ENCODE results near the gene MMP24OS.

The MMP24OS gene

DNA sequence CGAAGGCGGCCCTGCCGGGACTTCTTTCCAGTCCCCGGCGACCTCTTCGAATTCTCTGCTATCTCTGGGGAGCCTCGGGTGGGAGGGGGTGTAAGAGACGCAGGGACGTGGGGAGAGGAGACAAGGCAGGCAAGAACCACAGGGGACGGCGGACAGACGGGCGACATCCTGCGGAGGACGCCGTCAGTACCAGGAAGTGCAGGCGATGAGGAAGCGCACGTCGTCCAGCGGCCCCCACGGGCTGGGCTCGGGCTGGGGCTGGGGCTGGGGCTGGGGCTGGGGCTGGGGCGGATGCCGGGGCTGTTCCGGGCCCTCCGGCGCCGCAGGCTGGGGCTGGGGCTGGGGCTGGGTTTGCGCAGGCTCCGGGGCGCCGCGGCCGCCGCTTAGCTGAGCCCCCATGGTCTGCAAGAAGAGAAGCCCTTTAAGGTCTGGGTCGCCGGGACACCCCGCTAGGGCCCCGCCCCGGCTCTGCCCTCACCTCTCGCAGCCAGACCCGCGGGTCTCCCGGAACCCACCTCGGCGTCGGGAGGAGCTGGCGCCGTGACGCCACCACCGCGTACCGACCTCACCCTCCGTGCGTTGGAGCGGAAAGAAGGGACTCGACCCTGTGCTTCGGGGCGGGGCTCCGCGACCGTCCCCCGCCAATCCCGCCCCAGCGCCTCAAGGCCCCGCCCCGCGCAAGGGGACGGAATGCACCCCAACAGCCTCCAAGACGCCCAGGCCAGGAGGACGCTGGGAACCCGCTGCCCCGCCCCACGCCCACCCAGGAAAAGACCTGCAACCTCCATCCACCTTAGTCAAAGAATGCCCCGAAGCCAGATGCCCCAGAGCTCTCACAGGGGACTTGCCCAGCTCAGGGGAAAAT, at the start of gene MMP24OS:
TSS of gene MMP24OS (minus strand) at position 592 of the 865 bp plus-strand sequence. CDS start at position 399, 193 bp downstream.
- DNase-seq (ENCODE audit: low read depth): peak; percentile 32
- TF ChIP-seq, protein P1, sequence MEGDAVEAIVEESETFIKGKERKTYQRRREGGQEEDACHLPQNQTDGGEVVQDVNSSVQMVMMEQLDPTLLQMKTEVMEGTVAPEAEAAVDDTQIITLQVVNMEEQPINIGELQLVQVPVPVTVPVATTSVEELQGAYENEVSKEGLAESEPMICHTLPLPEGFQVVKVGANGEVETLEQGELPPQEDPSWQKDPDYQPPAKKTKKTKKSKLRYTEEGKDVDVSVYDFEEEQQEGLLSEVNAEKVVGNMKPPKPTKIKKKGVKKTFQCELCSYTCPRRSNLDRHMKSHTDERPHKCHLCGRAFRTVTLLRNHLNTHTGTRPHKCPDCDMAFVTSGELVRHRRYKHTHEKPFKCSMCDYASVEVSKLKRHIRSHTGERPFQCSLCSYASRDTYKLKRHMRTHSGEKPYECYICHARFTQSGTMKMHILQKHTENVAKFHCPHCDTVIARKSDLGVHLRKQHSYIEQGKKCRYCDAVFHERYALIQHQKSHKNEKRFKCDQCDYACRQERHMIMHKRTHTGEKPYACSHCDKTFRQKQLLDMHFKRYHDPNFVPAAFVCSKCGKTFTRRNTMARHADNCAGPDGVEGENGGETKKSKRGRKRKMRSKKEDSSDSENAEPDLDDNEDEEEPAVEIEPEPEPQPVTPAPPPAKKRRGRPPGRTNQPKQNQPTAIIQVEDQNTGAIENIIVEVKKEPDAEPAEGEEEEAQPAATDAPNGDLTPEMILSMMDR (IDR thresholded peaks at IDR 0.05; ENCODE audit: control insufficient read depth, insufficient read depth, low read depth, low read length, missing control alignments): peak; percentile 34
- H3K4me3 ChIP-seq (ENCODE audit: control insufficient read depth, low read depth, low read length): peak within 1 kb of the TSS; percentile 74

DNA sequence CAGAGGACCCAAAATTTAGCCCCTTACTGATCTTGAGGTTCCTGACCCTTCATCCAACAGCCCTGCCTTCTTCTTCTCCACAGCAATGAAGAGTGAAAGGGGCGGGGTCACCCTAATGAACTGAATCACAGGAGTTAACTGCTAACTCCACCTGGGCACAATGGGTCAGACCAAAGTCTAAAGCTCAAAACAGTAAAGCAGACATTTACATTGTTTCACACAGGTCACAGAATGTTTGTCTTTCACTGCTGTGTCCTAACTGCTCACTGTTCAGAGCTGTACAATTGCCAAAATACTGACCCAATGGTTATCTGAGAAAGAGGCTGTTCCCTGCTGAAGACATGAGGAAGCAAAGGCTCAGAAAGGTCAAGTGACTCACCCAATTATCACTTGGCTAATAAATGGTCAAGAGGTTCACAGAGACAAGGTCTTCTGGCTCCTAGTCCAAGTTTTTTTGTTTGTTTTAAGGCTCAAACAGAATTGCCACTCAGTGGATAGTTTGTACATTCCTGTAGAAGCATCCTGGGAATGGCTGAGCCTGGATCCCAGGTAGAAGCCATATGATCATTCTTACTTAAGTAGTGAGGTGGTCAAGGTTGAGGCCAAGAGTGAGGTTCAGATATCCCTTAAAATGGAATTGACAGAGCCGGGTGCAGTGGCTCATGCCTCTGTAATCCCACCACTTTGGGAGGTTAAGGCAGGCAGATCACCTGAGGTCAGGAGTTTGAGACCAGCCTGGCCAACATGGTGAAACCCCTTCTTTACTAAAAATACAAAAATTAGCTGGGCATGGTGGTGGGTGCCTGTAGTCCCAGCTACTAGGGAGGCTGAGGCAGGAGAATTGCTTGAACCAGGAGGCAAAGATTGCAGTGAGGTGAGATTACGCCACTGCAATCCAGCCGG, 49.4 kb upstream of the MMP24OS start:
- no peak overlapping the region for H3K4me3 ChIP-seq (ENCODE audit: control insufficient read depth, low read depth, low read length)
- DNase-seq (ENCODE audit: low read depth): no peak
- TF ChIP-seq, protein P1 (IDR thresholded peaks at IDR 0.05; ENCODE audit: control insufficient read depth, insufficient read depth, low read depth, low read length, missing control alignments): no peak

DNA sequence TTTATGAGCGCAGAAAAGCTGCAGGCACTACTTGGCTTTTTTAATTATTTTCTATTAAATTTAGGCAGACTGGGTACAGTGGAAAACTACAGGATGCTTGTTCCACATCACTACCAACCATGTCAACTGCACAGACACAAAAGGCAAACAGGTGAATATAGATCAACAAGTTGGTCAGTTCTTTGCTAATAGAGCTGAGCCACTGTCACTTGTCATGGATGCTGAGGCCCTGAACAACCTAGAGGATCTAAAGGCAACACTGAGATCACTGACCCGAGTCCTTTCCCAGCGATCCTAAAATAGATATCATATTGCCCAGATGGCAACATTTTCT, 48.8 kb upstream of the MMP24OS start:
- no peak for DNase-seq (ENCODE audit: low read depth)
- H3K4me3 ChIP-seq (ENCODE audit: control insufficient read depth, low read depth, low read length): no peak overlapping the region
- TF ChIP-seq, protein P1 (IDR thresholded peaks at IDR 0.05; ENCODE audit: control insufficient read depth, insufficient read depth, low read depth, low read length, missing control alignments): no peak

DNA sequence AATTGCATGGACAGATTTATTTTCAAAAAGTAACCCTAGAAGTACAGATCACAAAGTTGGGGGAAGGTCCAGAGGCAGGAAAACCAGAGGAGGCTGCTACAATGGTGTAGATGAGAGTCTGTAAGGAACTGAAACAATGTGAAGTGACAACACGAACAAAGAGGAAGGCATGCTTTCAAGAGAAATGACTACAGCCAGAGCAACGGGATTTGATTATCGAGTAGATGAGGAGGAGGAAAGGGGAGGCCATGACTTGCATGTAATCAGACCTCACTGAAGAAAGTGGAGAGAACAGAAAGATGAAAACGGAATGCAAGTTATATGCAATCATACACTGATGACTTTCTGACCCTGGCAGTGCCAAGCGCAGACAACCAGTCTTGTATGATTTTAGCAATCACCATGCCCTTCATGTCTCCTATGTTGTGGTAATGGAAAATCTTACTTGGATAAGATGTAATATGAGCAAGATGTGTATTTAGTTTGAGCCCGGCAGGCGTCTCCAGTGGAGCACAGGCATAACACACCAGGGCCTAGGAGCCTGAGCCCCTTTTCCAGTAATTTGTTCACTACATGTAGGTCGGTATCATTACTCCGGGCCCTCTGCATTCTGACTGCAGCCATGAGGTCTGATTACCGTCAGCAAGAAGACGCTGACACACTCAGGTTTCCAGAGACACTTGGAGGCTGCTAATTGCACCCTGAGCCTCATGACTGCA, 48.3 kb upstream of the MMP24OS start:
- H3K4me3 ChIP-seq (ENCODE audit: control insufficient read depth, low read depth, low read length): no peak overlapping the region
- TF ChIP-seq, protein P1 (IDR thresholded peaks at IDR 0.05; ENCODE audit: control insufficient read depth, insufficient read depth, low read depth, low read length, missing control alignments): peak; percentile 13
- DNase-seq (ENCODE audit: low read depth): no peak

DNA sequence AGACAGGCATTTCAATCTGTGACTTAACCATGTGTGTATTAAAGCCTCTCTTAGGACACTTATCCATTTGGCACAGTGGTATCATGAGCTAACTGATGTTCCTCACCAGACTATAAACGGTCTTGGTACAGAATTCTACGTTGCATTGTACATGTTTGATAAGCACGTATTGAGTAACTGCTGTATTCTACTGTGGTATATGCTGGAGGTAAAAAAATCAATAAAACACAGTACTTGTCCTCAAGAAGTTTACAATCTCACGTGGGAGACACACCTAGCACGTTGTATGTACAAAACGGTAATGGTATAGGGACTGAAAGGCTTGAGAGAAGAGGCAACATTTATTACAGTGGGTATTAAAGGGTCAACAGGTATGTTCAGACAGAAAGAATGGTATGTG, 47.5 kb upstream of the MMP24OS start:
- DNase-seq (ENCODE audit: low read depth): no peak
- no peak overlapping the region for H3K4me3 ChIP-seq (ENCODE audit: control insufficient read depth, low read depth, low read length)
- TF ChIP-seq, protein P1 (IDR thresholded peaks at IDR 0.05; ENCODE audit: control insufficient read depth, insufficient read depth, low read depth, low read length, missing control alignments): no peak

Data from AG09309 (cell line).